ENCODE measurements around the gene ZNF366.

The ZNF366 gene

DNA sequence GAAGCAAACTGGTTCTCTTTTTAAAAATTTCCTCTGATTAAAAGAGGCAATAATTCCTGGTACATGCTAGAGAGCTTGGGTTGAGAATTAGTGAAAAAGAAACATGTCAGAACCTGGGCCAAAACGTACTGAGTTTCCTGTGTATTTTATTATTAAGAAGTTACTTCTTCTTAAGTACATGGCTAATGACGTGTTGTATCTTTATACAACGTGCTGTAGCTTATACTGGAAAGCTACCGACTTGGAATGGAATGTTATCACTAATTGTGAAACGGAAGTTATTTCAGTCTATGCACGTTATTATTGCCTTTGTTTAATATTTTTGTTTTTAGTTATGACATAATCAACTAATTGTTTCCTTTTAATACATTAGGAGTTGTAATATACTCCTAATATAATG lies 43.1 kb downstream of the ZNF366 start:
- DNase-seq: no peak

DNA sequence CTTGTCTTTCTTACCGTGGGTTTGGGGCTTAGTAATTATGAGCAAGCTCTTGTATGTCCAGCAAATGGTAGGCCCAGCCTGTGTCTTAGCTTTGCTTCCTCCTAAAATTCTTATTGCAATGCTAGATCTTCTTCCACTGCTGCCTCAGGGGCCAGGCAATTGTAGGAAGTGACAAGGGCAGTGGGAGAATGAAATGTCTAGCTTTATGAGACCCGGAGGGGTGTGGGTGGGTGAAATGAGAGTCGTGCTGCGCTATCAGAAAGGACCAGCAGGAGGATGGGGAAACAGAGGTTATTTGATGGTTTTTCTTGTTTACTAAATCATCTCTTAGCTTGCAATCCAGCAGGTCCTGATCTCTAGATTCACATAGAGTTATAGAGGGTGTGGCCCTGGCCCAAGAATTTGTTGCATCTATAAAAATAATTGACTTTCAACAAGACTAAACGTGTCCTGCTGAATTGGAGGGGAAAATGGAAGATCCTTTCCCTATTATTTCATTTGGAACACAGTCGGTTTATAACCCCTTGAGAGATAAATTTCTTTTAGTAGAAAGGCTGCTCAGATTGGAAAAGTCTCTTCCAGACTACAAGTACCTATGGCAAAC lies 43.7 kb downstream of the ZNF366 start:
- DNase-seq: no peak

DNA sequence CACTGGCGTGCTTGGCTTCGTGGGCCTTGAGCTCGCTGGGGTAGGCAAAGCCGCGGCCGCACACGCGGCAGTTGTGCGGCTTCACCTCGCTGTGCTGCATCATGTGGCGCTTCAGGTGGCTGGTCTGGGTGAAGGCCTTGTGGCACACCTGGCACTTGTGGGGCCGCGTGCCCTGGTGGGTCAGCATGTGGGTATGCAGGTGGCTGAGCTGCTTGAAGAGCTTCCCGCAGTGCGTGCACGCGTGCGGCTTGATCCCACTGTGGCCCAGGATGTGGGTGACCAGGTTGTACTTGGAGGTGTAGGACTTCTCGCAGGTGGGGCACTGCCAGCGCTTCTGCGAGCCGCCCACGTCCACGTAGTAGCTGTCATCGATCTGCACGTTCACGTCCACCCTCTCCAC lies 46.8 kb downstream of the ZNF366 start:
- no peak for DNase-seq

DNA sequence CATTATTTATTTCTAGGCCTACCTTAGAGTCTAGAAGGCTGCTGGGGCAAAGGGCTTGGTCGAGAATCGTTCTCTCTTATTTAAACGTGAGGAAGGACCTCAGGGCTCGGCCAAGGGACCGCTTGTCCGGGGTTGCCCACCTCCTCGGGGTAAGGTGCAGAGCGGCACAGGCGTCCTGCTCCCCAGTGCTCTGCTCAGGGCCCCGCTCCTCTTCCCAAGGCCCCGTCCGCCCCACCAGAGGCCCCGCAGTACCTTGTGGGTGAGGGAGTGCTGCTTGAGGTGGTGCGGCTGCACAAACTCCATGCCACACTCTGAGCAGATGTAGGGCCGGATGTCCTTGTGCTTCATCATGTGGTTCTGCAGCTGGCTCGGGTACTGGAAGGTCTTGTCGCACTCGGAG lies 47.3 kb downstream of the ZNF366 start:
- no peak for DNase-seq

DNA sequence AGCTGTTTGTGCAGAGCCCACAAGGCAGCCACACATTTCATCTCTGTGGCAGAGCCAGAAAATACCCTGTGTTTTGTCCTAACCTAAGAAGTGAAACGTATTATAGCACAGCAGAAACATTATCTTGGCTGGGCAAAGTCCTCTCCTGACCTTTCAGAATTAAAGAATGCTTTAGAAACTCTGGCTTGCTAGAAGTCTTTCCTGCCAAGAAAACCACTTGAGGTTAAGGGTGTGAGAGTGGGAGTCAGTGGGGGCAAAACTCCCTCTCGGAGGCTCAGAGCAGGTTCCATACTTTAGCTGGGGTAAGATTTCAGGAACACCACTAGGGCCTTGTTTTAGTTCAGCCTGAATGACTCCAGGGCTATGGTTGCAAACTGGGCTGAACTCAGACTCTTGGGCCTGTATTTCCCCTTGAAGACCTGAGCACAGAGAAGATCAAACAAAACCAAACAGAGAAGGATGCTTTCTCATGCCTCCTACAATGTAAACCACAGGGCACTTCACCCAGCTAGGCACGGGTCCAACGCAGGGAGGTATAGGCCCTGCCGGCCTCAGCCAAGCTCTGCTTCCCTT lies 48.0 kb downstream of the ZNF366 start:
- no peak for DNase-seq

DNA sequence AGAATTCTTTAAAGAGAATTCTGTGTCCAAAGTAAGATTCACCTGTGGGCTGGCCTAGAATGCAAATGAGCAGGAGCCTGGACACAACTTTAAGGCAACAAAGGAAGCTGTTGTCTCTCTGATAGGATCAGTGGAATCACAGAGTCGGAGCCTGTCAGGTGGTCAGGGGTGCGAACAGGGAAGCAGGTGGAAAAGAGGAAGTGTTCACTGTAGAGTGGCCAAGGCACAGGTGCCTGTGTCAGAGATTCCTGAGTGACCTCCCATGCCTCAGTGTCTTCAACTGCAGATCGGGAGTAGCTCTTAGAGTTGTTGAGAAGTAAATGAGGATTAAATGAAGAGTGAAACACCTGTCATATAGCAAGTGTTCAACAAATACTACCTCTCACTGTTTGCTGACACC lies 48.8 kb downstream of the ZNF366 start:
- DNase-seq: no peak

DNA sequence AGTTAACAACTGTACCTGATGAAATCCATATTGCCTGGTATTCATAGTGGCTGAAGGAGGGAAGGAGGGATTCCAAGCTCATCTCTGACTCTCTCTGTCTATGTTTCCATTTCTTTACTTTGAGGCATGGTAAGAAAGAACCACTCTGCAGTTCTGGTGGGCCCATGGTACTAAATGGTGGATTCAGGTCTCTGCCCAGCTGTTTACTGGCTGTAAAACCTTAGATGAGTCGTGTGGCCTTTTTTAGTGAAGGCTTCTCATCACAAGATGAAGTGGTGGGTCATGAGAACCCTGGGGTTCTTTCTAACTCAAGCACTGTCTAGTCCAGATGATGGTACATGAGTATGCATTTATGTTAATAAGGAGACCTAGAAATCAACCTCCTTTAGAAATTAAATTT lies 49.7 kb downstream of the ZNF366 start:
- DNase-seq: no peak

DNA sequence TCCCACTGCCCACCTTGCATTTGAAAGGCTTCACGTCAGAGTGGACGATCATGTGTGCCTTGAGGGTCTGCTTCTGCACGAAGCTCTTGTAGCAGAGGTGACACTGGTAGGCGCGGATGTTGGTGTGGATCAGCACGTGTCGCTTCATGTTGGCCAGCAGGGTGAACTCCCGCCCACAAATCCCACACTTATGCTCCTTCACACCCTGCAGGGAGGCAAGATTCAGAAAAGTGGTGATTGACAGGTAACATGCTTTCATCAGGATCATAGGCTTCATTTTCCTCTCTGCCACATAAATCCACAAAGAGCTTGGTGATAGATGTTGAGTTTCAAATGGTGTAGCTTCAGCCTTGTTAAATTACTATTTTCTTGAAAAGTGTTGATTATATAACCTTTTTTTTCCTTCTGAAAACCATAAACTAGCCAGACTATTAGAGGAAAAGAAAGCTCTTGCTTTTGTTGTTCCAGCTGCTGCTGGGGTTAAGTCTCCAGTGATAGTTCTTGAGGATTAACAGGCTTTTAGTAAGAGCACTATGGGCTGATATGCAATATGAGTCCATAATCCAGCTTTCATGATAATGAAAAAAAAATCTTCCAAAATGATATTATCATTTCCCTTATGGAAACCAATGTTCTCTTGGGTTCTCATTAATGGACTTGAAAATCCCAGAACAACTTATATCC lies 50.7 kb downstream of the ZNF366 start:
- DNase-seq: no peak

DNA sequence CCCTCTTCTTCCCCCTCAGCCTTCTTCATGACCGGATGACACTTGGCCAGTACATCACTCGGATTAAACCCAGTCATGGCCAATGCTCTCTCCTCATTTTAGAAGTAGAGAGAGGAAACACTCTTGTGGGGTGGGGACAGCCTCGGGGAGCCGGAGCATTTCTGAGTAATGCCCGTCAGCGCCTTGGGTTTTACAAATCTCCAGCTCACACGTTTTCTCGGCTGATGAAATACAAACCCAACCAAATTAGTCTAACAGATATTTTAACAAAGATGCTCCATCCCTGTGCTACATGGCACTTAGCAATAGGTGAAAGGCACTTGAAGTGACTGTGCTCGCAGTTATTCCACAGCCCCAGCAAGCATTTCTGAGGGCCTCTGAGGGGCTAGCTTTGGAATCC lies 51.7 kb downstream of the ZNF366 start:
- DNase-seq: no peak

DNA sequence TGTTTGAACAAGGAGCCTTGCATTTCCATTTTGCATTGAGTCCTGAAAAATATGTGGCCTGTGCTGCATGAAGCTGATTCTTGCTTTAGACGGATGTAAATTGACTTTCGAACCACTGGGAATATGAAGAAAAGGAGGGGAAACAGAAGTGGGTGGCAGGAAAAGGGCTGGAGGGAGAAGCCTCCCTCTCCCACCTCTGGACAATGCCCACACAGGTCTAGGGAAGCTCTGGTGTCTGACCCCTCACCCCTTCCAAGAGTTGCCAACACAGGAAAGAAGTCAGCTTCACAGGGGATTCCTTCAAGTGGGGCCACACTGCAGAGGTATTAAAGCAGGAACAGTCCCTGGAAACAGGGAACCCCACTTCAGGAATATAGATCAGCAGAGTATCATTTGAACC lies 52.2 kb downstream of the ZNF366 start:
- DNase-seq: no peak

DNA sequence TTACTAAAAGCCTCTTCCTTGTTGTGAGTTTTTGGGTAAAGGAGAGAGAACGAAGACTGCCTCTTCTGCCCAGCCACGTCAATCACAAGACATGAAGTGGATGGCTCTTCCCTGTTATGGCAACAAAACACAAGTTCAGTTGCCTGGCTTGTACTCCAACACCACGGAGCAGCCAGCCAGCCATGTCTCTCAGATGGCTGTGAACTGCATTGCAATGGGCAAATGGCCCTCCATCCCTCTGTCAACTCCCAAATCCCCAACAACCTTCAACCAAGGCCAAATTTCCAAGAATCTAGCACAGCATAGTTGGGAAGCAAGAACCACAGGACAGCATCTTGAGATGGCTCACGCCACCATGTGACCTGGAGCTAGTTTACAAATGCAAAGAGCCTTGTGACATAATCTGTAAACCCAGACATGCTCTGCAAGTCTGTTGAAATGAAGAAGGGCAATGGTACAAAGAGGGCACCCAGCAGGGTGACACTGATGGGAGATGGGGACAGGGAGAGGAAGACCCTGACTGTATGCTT lies 53.9 kb downstream of the ZNF366 start:
- DNase-seq: no peak

DNA sequence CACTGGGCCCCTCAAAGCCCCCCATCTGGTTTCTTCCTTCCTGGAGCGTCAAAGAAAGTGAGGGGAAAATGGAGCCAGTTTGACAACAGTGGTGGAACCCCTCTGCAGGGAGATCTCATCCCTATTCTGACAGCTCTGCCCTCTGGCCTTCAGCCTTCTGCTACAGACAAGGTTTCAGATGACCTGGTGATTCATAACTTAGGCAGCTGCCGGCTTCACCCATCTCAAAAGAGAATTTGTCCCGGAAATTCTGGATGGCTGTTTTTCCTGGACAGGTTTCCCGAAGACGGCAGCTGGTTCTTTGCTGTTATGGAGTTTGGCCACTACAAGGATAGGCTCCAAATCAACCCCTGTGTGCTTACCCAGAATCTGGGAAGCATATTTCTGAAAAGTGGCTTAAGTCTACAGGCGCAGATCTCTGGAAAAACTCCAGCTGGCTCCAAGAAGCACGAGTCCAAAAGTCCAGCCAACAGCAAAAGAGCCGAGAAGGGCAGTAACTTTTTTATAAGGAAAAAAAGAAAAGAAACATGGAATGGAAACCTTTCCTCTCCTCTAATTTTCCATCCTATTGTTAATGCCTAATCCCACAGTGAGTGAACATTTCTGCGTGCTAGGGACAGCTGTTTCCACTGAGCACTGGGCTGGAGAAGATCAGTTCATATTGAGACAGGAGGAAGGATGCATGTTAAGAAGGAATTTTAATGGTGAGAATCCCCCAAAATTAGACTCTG lies 54.5 kb downstream of the ZNF366 start:
- no peak for DNase-seq

DNA sequence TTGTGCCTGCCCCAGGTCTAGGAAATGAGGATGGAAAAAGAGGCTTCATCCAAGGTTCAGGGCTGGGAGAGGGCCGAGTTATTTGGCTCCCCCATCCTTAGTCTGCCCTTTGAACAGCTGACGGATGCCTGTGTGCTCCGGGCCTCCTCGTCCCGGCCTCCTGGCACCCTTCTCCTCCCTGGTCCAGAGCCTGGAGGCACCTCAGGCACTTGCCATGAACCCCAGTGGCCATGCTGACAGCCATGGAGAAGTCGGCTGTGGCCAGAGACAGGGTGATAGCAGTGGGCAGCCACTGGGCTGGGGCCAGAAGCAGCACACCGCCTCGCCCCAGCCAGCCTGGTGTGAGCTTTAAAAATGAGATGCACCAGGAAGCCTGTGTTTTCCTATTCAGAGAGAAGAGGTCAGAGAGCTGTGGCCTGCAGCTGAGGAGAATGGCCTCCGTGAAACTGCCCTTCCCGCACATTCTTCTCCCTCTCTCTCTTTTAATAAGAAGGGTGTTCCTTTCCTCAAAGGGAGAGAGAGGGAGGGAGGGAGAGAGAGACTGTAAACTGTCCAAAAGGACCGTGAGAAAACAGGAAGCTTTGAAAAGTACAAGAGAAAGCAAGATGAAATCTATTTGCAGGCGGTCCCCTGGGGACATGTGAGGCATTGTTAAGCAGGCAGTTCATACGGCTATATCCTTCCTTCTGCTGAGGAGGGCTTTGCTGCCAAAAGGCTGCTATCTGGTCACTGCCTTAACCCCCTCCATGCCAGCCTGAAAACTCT lies 55.3 kb downstream of the ZNF366 start:
- DNase-seq: no peak

DNA sequence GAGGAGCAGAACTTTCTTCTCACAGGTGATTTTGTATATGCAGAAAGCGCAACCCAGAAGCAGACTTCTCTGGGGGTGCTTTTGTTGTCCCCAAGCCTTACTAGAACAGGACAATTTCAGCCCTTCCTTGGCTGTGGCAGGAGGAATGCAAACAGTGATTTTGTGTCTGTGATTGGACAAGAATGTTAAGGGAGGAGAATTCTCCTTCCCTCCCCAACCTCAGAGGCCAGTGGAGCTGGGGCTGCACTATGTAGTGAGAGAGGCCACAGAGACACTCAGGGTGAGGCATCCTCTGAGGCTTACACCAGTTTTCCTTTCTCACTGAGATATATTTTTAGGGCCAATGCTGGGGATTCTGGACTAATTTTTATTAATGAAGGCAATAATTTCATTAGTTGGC lies 58.8 kb downstream of the ZNF366 start:
- no peak for DNase-seq

DNA sequence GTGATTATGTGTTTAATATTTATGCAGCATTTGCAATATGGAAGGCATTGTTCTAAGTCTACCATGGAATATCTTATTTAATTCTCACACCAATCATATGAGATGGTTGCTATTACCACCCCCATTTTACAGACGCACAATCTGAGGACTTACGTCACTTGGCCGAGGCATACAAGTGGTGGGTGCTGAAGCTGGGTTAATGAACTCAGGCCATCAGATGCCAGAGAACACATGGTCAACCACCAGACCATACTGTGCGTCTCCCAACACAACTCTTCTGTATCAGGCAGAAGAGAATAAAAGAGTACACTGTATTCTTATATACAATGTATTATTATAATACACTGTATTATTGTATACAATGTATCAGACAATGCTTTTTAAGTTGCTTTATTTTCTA lies 59.5 kb downstream of the ZNF366 start:
- no peak for DNase-seq

DNA sequence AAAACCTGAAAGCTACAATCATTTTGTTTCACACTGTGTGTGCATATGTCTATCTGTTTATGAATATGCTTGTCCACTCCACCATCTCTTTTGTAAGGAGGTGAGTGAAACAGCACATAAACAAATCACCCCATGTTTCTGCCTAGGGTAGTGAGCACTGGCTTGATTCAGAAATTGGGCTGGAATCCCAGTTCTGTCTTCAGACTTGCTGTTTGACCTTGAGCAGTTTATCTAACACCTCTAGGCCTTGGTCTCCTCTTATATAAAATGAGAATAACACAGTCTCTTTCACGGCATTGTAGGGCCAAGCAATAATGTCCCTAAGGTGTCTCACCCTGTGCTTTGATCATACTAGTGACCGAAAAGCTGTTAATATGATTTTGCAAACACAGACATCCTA lies 61.2 kb downstream of the ZNF366 start:
- DNase-seq: no peak

DNA sequence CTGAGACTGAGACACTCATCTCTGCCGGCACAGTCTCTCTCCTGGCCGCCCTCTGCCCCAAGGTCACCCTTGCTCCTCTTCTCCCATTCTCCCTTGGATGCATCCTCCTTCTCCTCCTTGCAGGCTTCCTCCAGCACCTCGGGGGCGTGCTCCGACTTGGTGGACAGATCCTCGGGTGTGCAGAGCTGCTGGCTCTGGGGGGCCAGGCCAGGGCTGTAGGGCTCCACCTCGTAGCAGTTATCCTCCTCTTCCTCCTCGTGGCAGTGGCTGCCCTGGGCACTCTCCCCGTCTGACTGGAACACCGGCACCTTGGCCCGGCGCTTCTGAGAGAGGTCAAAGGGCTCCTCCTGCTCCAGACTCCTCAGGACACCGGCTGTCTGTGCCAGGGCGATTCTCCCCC lies 63.3 kb downstream of the ZNF366 start:
- DNase-seq: no peak

DNA sequence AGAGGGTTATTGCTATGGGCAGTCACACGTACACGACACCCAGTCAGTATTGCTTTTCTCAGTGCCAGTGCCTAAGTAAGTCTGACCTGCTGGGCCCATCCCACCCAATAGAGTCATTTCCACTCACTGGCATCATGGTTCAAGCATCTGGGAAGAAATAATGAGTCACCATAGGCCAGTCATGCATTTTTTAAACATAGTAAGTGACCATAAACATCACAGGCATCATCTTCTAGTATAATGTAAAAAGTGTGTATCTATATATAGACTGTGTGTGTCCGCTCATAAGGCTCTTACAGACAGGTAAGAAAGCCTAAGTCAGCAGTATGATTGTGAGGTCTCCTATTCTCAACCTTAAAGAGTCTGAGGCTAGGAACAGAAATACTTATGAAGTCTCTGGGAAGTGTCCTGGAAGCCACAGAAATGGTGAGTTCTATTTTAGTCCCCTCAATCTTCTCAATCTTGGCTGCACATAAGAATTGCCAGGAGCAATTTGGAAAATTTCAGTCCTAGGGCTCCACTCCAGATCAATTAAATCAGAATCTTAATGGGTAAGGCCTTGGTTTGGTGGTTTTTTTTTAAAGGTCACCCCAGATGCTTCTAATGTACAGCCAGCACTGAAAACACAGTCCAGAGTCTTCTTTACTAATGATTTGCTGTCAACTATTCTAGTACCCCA lies 65.2 kb downstream of the ZNF366 start:
- DNase-seq: no peak

DNA sequence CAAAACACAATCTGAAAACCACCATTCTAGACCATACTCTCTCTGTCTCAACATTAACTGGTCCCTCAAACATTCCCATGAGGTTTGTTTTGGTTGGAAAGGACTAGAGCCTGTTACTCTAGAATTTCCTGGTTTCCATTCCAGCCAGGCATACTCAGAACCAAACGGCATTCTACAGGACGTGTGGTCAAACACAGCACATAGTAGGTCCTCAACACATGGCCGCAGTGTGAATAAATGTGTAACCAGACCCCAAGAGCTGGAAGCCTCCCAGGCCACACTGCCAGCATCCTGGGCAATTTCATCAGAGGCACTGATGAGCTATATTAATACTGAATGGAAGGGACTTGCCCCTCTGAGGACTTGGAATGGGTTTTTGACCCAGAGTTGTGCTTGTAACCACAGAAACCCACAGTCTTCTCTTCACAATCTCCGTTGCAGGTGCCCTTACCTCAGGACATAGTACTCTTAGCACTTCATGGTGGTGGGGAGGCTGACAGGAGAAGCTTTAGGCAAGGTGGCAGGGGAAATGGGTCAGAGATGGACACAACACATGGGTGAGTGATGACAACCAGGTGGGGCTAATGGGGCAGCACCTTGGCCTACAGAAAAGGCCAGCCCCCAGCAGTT lies 66.0 kb downstream of the ZNF366 start:
- DNase-seq: no peak

DNA sequence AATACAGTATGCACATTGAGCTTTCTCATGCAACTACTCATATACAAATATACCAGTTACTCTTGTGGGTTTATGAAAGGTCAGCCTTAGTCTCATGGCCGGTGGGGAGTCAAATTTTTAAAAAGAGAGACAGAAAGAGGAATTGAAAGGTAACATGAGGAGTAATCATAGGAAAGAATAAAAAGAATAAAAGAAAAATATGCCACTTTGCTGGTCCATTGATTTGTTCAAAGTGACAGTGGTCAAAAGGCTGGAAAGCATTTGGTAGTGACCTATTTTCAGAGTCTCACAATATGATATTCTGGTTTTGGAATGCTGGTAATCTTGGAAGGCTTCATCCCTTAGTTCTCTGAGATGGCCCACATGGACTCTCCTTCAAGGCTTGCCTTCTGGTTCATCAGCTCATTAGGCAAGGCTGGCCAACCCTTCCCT lies 67.0 kb downstream of the ZNF366 start:
- no peak for DNase-seq

DNA sequence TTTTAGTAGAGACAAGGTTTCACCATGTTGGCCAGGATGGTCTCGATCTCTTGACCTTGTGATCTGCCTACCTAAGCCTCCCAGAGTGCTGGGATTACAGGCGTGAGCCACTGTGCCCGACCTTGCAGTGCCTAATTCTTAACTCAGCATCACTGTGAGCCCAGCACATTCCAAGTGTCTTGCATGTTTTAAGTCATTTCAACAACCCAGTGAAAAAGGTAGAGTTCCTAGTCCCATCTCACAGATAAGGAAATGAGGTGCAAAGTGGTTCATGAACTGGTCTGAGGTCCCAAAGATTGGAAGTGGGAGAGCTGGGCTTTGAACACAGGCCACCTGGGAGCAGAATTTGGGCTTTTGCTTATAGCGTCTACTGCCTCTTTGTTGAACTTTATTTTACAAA lies 68.0 kb downstream of the ZNF366 start:
- DNase-seq: no peak

DNA sequence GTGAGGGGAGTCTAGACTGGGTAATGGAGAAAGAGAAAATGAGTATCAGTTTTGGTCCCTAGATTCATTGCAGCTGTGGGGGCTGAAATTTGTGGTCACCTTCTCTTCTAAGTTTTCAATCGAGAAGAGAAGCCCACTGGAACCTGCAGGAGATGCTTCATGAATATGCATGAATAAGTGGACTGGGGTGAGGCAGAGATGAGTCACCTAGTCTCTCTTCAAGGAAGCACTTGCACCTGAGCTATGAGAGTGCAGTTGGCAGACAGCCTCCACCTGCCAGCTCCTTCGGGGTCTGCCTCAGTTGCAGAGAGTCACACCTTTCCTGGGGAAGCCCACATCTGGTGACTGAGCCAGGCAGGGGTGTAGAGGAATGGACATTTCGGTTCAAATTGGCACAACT lies 69.1 kb downstream of the ZNF366 start:
- DNase-seq: no peak

Data from activated CD8-positive, alpha-beta memory T cell treated with anti-CD3 and anti-CD28 coated beads, Interleukin-2, amount 50 U/mL, for 48 hours (primary cell).